ENCODE data around the gene MIA.
"Not testable (repeated sequence)": the region's sequence is repeated elsewhere in the genome, so short reads cannot be mapped to it uniquely, and the experiment has no call there.

Gene MIA

GRCh38 chr19:40774916-40775631 lies at the start of gene MIA:
TSS of gene MIA (plus strand) at chr19:40775521. CDS start at chr19:40775543, 22 bp downstream.
- DNase-seq (ENCODE audit: low read depth): no peak

- peak; percentile 53 for DNase-seq (ENCODE audit: low read depth)
These were observed 49.0 kb upstream of the MIA start for GRCh38 chr19:40726279-40726678.

GRCh38 chr19:40730065-40730464 lies 45.3 kb upstream of the MIA start:
- DNase-seq (ENCODE audit: low read depth): not testable (repeated sequence)

- DNase-seq (ENCODE audit: low read depth): not testable (repeated sequence)
These were observed 43.0 kb upstream of the MIA start for GRCh38 chr19:40732304-40732703.

GRCh38 chr19:40733149-40733548 lies 42.2 kb upstream of the MIA start:
- no peak for DNase-seq (ENCODE audit: low read depth)

- no peak for DNase-seq (ENCODE audit: low read depth)
These were observed 40.1 kb upstream of the MIA start for GRCh38 chr19:40735013-40735771.

- DNase-seq (ENCODE audit: low read depth): no peak
These were observed 38.7 kb upstream of the MIA start for GRCh38 chr19:40736661-40737060.

GRCh38 chr19:40737102-40737644 lies 38.1 kb upstream of the MIA start:
- no peak for DNase-seq (ENCODE audit: low read depth)

GRCh38 chr19:40739030-40739839 lies 36.1 kb upstream of the MIA start:
- DNase-seq (ENCODE audit: low read depth): no peak

GRCh38 chr19:40739871-40740703 lies 35.2 kb upstream of the MIA start:
- DNase-seq (ENCODE audit: low read depth): no peak

GRCh38 chr19:40740747-40741146 lies 34.6 kb upstream of the MIA start:
- no peak for DNase-seq (ENCODE audit: low read depth)

GRCh38 chr19:40741527-40742390 lies 33.6 kb upstream of the MIA start:
- peak; percentile 41 for DNase-seq (ENCODE audit: low read depth)

- DNase-seq (ENCODE audit: low read depth): no peak
These were observed 32.8 kb upstream of the MIA start for GRCh38 chr19:40742477-40742876.

- DNase-seq (ENCODE audit: low read depth): peak; percentile 31
These were observed 32.4 kb upstream of the MIA start for GRCh38 chr19:40742886-40743285.

GRCh38 chr19:40743926-40744325 lies 31.4 kb upstream of the MIA start:
- DNase-seq (ENCODE audit: low read depth): no peak

GRCh38 chr19:40744554-40745401 lies 30.5 kb upstream of the MIA start:
- peak; percentile 27 for DNase-seq (ENCODE audit: low read depth)

GRCh38 chr19:40745402-40745780 lies 29.9 kb upstream of the MIA start:
- DNase-seq (ENCODE audit: low read depth): peak; percentile 86

GRCh38 chr19:40747536-40747935 lies 27.8 kb upstream of the MIA start:
- DNase-seq (ENCODE audit: low read depth): no peak

- peak; percentile 100 for DNase-seq (ENCODE audit: low read depth)
These were observed 25.1 kb upstream of the MIA start, which contains the start of gene ACTMAP for GRCh38 chr19:40750058-40750873. TSS of gene ACTMAP (minus strand) at chr19:40750477. CDS start at chr19:40749803, 674 bp downstream.

Measured in amniotic epithelial cell (primary cell).